Measurements from ENCODE around the gene ABL2.
"Not testable (repeated sequence)": the region's sequence is repeated elsewhere in the genome, so short reads cannot be mapped to it uniquely, and the experiment has no call there.

The ABL2 gene

GRCh38 chr1:179197690-179198297 lies 31.7 kb downstream of the ABL2 start:
- DNase-seq (ENCODE audit: low read depth) = no peak
- no peak overlapping the region for H3K4me3 ChIP-seq (ENCODE audit: low read length)
- TF ChIP-seq, protein P1, sequence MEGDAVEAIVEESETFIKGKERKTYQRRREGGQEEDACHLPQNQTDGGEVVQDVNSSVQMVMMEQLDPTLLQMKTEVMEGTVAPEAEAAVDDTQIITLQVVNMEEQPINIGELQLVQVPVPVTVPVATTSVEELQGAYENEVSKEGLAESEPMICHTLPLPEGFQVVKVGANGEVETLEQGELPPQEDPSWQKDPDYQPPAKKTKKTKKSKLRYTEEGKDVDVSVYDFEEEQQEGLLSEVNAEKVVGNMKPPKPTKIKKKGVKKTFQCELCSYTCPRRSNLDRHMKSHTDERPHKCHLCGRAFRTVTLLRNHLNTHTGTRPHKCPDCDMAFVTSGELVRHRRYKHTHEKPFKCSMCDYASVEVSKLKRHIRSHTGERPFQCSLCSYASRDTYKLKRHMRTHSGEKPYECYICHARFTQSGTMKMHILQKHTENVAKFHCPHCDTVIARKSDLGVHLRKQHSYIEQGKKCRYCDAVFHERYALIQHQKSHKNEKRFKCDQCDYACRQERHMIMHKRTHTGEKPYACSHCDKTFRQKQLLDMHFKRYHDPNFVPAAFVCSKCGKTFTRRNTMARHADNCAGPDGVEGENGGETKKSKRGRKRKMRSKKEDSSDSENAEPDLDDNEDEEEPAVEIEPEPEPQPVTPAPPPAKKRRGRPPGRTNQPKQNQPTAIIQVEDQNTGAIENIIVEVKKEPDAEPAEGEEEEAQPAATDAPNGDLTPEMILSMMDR (conservative IDR thresholded peaks at IDR 0.05; ENCODE audit: low read depth, low read length) = no peak

DNA sequence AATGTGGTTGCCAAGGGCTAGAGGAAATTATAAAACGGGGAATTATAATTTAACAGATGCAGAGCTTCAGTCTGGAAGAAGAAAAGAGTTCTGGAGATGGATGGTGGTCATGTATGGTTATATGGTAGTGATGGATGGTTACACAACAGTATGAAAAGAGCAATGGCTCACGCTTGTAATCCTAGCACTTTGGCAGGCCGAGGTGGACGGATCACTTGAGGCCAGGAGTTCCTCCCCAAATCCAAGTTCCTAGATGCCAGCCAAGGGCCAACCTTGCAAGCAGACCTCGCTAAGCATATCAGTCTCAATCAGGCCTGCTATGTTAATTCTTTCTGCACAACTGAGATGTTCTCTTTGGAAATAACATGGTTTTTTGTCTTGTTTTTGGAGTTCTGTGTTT lies 33.6 kb downstream of the ABL2 start:
- DNase-seq (ENCODE audit: low read depth); H3K4me3 ChIP-seq (ENCODE audit: low read length): not testable (repeated sequence)

GRCh38 chr1:179195376-179195775 lies 34.1 kb downstream of the ABL2 start:
- DNase-seq (ENCODE audit: low read depth) = no peak
- TF ChIP-seq, protein P1 (conservative IDR thresholded peaks at IDR 0.05; ENCODE audit: low read depth, low read length) = no peak
- no peak overlapping the region for H3K4me3 ChIP-seq (ENCODE audit: low read length)

DNA sequence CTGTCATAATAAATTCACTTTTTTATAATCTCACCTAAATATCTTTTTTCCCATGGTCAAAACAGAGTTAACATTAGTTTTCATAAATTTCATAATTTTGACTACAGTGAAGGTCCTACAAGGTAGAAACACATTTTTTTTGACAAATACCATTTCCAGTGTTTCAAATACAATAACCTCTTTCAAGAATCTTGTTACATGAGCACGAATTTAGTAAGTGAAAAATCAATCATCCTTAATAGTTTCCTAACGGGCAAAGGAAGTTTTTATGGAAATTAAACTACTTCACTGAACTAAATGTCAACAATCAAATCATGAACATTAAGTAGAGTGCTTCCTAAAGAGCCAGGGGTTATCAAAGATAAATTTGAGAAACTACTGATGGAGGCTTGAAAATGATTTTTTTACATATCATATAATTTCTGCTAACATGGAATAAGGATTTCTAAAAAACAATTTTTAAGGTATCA lies 35.4 kb downstream of the ABL2 start:
- TF ChIP-seq, protein P1 (conservative IDR thresholded peaks at IDR 0.05; ENCODE audit: low read depth, low read length) = no peak
- no peak overlapping the region for H3K4me3 ChIP-seq (ENCODE audit: low read length)
- DNase-seq (ENCODE audit: low read depth) = no peak

DNA sequence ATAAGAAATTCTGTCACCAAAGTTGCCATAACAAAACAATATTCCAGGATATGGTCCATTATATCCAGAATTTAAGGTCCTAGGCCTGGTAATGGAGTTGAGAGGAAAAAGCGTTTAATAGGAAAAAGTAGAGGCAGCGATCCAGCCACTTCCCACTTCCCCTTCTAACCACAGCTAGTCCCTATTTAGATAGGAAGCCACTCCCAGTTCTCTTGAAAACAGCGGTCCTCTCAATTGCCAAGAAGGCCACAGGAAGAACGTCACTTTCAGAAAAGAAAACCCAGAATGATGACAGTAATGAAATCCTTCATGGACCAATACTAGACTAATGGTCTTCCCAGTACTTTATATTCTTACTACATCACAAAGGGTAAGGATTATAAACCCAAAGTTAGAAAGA lies 38.6 kb downstream of the ABL2 start:
- TF ChIP-seq, protein P1 (conservative IDR thresholded peaks at IDR 0.05; ENCODE audit: low read depth, low read length) = no peak

GRCh38 chr1:179187735-179188471 lies 41.6 kb downstream of the ABL2 start:
- no peak for DNase-seq (ENCODE audit: low read depth)
- no peak overlapping the region for H3K4me3 ChIP-seq (ENCODE audit: low read length)
- TF ChIP-seq, protein P1 (conservative IDR thresholded peaks at IDR 0.05; ENCODE audit: low read depth, low read length) = no peak

More for the DNA sequence above, 38.6 kb downstream of the ABL2 start:
- H3K4me3 ChIP-seq (ENCODE audit: low read length) = no peak overlapping the region
- no peak for DNase-seq (ENCODE audit: low read depth)

GRCh38 chr1:179187043-179187442 lies 42.4 kb downstream of the ABL2 start:
- TF ChIP-seq, protein P1 (conservative IDR thresholded peaks at IDR 0.05; ENCODE audit: low read depth, low read length) = no peak
- DNase-seq (ENCODE audit: low read depth) = no peak
- no peak overlapping the region for H3K4me3 ChIP-seq (ENCODE audit: low read length)
